Heart right ventricle (tissue), 16 donors: ENCODE data around the gene KDM2B. TPM values are rescaled to one million over a fixed set of nuclear protein-coding genes. Genes with fewer than 3 reads are reported as not detected.

Experiments used
- ATAC-seq, 8 donors: fragments of 200-7000 bp; cut with Tn5 transposase; one replicate each; pipeline ENCODE4 v1.9.1; 2020; ENCODE audit warnings: mild to moderate bottlenecking in 8 of 8, moderate library complexity in 8 of 8, moderate number of reproducible peaks in 1 of 8
- DNase-seq, 2 donors: peaks; one replicate each; pipeline ENCODE4 v3.0.0-alpha.2; 2020
- H3K27ac ChIP-seq, 10 donors: fragments of 200-600 bp; sonication (generic) in 2 of 10; one replicate each; pipeline versions ENCODE4 v1.5.0 to v1.8.0; 2020 to 2022; ENCODE audit warnings: mild to moderate bottlenecking in 3 of 10
- H3K27me3 ChIP-seq, 7 donors: fragments of 200-600 bp; one replicate each; pipeline ENCODE4 v1.8.0; 2021 to 2022; ENCODE audit warnings: mild to moderate bottlenecking in 2 of 7
- H3K36me3 ChIP-seq, 9 donors: fragments of 200-600 bp; sonication (generic) in 1 of 9; one replicate each; pipeline versions ENCODE4 v1.5.0 to v1.8.0; 2020 to 2022; ENCODE audit warnings: mild to moderate bottlenecking in 2 of 9
- H3K4me1 ChIP-seq, 9 donors: fragments of 200-600 bp; sonication (generic) in 1 of 9; one replicate each; pipeline versions ENCODE4 v1.5.0 to v1.8.0; 2020 to 2022; ENCODE audit warnings: mild to moderate bottlenecking in 4 of 9
- H3K4me3 ChIP-seq, 10 donors: fragments of 200-600 bp; sonication (generic) in 2 of 10; one replicate each; pipeline versions ENCODE4 v1.5.0 to v1.8.0; 2020 to 2022; ENCODE audit warnings: mild to moderate bottlenecking in 7 of 10, moderate library complexity in 2 of 10
- H3K9me3 ChIP-seq, 11 donors: fragments of 200-600 bp in 10 of 11; sonication (generic) in 2 of 11; one replicate each; pipeline versions ENCODE4 v1.5.0 to v1.8.0; 2013 to 2022; ENCODE audit warnings: mild to moderate bottlenecking in 2 of 11, control low read depth in 1 of 11, moderate library complexity in 1 of 11
- WGBS, 2 donors: extraction: QIAGEN DNeasy Blood & Tissue Kit; methylation state at CpG; one replicate each; pipeline ENCODE4 v1.1.7; 2013; ENCODE audit warnings: inconsistent platforms in 1 of 2; 5-methylcytosine and 5-hydroxymethylcytosine counted together
- intact Hi-C, 10 donors: fragments of 100-400 bp; cut with DNase I; formaldehyde crosslinking; loops; one replicate each; pipeline versions ENCODE4 v1.11.1 to v1.14.2; 2022
- polyA plus RNA-seq, 2 donors: library from polyadenylated mRNA; stranded (reverse); fragments of 200-250 nt; gene quantifications; one replicate each; pipeline ENCODE4 v1.2.3, GENCODE V29; 2013
- total RNA-seq, 10 donors: library from RNA; stranded (reverse); fragmentation: NEBNext Ultra II Directional in 3 of 10; extraction: Animal tissue kit (Norgen Biotek cat#: 25700) in 3 of 10; gene quantifications; one replicate each; pipeline versions ENCODE4 v1.2.1 to v1.2.4, GENCODE V29; 2021 to 2023
- TF ChIP-seq, protein P1 (sequence below), 9 donors: fragments of 200-600 bp; sonication (generic) in 2 of 9; IDR thresholded peaks; one replicate each; pipeline versions ENCODE4 v1.5.0 to v1.8.0; 2021 to 2022; ENCODE audit warnings: antibody characterized with exemption in 9 of 9, mild to moderate bottlenecking in 5 of 9, moderate library complexity in 1 of 9
- donor health status: Arrhythmogenic right ventricular cardiomyopathy.
- donor health status: ischemic (EF 13 %, LVEDD 7.1; RV severe dilation, severe dysfunction).
- donor health status: healthy with polysubstance abuse.
- donor health status: DM: no; HTN: yes; CAD: no.
- donor health status: DM: no; HTN: no; CAD: no.
- donor health status: ischemic (EF 25% LVEDD 6.9; RV normal size, moderate dysfunction).
- donor health status: ischemic (EF 25% LVEDD 5.7; RV mildly dilated, moderate dysfunction).
- donor health status: healthy.
- donor health status: DM: yes; HTN: yes; CAD: no.
- donor health status: Ischemic cardiomyopathy.
- donor health status: ischemic (EF 35%, LVEDD 5.7; RV mildly dilated, moderate dysfunction).
- donor health status: nonischemic (EF 11% LVEDD 7.7; RV severe dilation, severe dysfunction).
- donor health status: DM: yes; HTN: yes; CAD: no.
- donor health status: PGD.
- donor health status: ischemic (EF 29% LVEDD 5.4; RV normal size, mild dysfunction).
- donor health status: nonischemic (EF 23%, LVEDD 6.1; RV moderate dilation, normal function).

The KDM2B gene
- total and polyA plus RNA-seq, 12 donors, result 4.8 to 18.4 (median 13.6) TPM

DNA sequence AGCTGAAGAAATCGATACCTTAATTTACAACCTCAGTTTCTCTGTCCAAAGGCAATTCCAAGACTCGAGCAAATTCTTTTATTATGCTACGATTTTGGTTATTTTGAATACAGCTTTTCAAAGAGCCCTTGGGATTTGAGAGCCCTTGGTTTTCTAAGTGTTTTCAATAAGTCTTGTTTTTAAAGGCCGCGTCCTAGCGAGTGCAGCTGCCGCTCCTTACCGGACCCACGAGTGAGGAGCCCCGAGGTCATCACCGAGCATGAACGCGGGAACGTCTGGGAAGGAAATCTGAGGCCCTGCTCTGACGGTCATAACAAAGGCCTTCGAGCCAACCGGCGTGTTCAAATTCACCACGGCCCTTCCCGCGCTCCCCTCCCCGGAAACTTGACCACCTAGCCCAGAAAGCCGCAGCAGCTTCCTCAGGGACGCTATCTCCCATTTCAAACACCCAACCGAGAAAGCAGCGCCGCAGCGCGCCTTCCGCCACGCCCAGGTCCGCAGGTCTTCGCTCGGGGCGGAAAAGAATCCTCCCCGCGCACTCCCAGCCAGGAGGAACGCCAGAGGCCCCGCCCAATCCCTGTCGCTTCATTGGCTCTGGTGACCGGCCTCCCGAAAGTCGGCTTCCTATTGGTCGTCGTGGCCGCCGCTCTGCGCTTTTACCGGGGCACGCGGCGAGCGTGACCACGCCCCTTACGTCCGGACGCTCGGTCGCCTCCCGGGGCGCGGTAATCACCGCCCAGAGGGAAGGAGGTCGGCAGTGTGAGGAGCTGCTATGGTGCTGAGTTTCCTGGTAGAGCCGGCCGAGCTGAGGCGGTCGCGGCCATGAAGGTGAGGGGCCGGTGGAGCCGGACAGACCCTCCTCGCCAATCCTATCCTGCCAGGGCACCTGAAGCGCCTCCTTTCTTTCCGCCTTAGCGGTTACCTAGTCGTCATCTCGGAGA is 181.2 kb downstream of the KDM2B start, which contains the start of gene RNF34:
Gene RNF34 (plus strand): TSS at position 728 of the 941 bp plus-strand sequence. CDS start 95 bp downstream, at position 823.
- WGBS, 2 donors, result 0% methylated on average over 73 to 77 of the region's 77 CpGs
- DNase-seq (peak; percentile 99), ATAC-seq (peak; percentile 99 to 100 (median 100))
- H3K4me1 ChIP-seq, result peaks cover 5 to 37% (median 25%) of the 10 kb centered on the region in 9 donors
- peak within 1 kb of the TSS; percentile 81 to 99 (median 94) for H3K4me3 ChIP-seq
- H3K27ac ChIP-seq, result peak within 1 kb of the TSS; percentile 68 to 96 (median 92)
- H3K9me3 ChIP-seq, result no peaks in the 10 kb centered on the region
- intact Hi-C loops, result loop anchor here in 6 of 10 donors (2.0 to 5.0 kb wide), 2 partner anchors 47 kb away; partner anchors contain the start of gene ANAPC5 (in 6 of the 6)
- peaks cover 0 to 14% (median 0%) of the 10 kb centered on the region in 9 donors for H3K36me3 ChIP-seq
- no peaks in the 10 kb centered on the region for H3K27me3 ChIP-seq
- TF ChIP-seq, protein P1, sequence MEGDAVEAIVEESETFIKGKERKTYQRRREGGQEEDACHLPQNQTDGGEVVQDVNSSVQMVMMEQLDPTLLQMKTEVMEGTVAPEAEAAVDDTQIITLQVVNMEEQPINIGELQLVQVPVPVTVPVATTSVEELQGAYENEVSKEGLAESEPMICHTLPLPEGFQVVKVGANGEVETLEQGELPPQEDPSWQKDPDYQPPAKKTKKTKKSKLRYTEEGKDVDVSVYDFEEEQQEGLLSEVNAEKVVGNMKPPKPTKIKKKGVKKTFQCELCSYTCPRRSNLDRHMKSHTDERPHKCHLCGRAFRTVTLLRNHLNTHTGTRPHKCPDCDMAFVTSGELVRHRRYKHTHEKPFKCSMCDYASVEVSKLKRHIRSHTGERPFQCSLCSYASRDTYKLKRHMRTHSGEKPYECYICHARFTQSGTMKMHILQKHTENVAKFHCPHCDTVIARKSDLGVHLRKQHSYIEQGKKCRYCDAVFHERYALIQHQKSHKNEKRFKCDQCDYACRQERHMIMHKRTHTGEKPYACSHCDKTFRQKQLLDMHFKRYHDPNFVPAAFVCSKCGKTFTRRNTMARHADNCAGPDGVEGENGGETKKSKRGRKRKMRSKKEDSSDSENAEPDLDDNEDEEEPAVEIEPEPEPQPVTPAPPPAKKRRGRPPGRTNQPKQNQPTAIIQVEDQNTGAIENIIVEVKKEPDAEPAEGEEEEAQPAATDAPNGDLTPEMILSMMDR (IDR thresholded peaks at IDR 0.05), result peak in 2 of 9 donors; percentile 25 to 41

DNA sequence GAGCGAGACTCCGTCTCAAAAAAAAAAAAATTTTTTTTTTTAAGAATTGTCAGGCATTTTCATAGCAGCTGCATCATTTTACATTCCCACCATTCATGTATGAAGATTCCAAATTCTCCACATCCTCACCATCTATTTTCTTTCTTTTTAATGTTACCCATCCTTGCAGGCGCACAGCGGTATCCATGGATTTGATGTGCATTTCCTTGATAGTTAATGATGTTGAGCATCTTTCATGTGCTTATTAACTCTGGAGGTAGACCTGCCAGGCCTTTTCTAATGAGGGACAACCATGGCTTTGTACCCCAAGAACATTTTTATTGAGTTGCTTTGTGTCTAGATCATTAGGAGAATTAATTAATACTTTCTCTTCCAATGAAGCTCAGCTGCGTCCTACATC is 182.5 kb downstream of the KDM2B start:
- Histone ChIP-seq H3K27ac (no peak overlapping the region), H3K9me3 (no peaks in the 10 kb centered on the region), H3K27me3 (no peaks in the 10 kb centered on the region), H3K4me1 (peaks cover 5 to 35% (median 25%) of the 10 kb centered on the region in 9 donors), H3K36me3 (peaks cover 0 to under 1% (median 0%) of the 10 kb centered on the region in 9 donors), H3K4me3 (no peak overlapping the region)
- DNase-seq (no peak), ATAC-seq (no peak)
- TF ChIP-seq, protein P1 (IDR thresholded peaks at IDR 0.05), result no peak
- intact Hi-C loops, result loop anchor here in 2 of 10 donors (2.0 to 5.0 kb wide), 2 partner anchors 46 kb away; partner anchors contain the start of gene ANAPC5 (in 2 of the 2)
- WGBS, 2 donors, result 99% methylated on average over 5 of the region's 5 CpGs

DNA sequence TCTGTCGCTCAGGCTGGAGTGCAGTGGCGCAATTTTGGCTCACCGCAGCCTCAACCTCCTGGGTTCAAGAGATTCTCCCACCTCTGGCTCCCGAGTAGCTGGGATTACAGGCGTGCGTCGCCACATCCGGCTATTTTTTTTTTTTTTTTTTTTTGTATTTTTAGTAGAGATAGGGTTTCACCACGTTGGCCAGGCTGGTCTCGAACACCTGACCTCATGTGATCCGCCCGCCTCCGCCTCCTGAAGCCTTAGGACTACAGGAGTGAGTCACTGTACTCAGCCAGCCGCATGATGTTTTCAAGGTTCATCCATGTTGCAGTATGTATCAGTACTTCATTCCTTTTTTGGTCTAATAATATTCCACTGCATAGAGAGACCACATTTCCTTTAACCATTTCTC is 183.3 kb downstream of the KDM2B start:
- intact Hi-C loops, result loop anchor here in 1 of 10 donors (5.0 kb wide), 1 partner anchor 45 kb away; the partner anchor contains the start of gene ANAPC5

GRCh38 chr12:121392325-121392716 is 188.5 kb downstream of the KDM2B start:
- Histone ChIP-seq H3K4me1 (peaks cover 0 to 10% (median 0%) of the 10 kb centered on the region in 9 donors), H3K9me3 (no peaks in the 10 kb centered on the region), H3K36me3 (no peaks in the 10 kb centered on the region), H3K27me3 (no peaks in the 10 kb centered on the region), H3K4me3 (peak overlapping the region in 1 of 10 donors; percentile 11), H3K27ac (peak overlapping the region in 1 of 10 donors; percentile 52)
- intact Hi-C loops, result no loop called here
- no peak for ATAC-seq
- 84 to 91% methylated on average over 3 of the region's 3 CpGs for WGBS, 2 donors
- no peak for DNase-seq
- TF ChIP-seq, protein P1 (IDR thresholded peaks at IDR 0.05), result no peak

More for the DNA sequence above, 183.3 kb downstream of the KDM2B start:
- H3K4me1 ChIP-seq, result peaks cover 5 to 32% (median 25%) of the 10 kb centered on the region in 9 donors
- no peak overlapping the region for H3K27ac ChIP-seq
- ATAC-seq (no peak), DNase-seq (no peak)
- WGBS, 2 donors, result 94 to 95% methylated on average over 14 of the region's 14 CpGs
- TF ChIP-seq, protein P1 (IDR thresholded peaks at IDR 0.05), result no peak
- no peak overlapping the region for H3K4me3 ChIP-seq
- no peaks in the 10 kb centered on the region for H3K9me3 ChIP-seq
- H3K27me3 ChIP-seq, result no peaks in the 10 kb centered on the region
- H3K36me3 ChIP-seq, result no peaks in the 10 kb centered on the region
